H7 (cell line): ENCODE data around the gene CLRN1. TPM values are rescaled to one million over a fixed set of nuclear protein-coding genes. Genes with fewer than 3 reads are reported as not detected.

ENCODE experiments used
- DNase-seq: peaks from one replicate; pipeline ENCODE4 v3.0.0; 2012
- H3K27me3 ChIP-seq: 2 replicates; pipeline ENCODE4 v1.6.0; 2011; ENCODE audit warnings: mild to moderate bottlenecking, low read length; ENCODE audit not compliant: control insufficient read depth, insufficient read depth
- H3K36me3 ChIP-seq: replicated peaks from 2 replicates; pipeline ENCODE4 v1.5.1; 2011; ENCODE audit warnings: low read length; ENCODE audit not compliant: control insufficient read depth, insufficient read depth
- H3K4me3 ChIP-seq: 2 replicates; pipeline ENCODE4 v1.5.1; 2011; ENCODE audit warnings: low read depth, mild to moderate bottlenecking, control low read depth, low read length, moderate library complexity; ENCODE audit not compliant: insufficient read depth
- total RNA-seq: library from RNA; depleted of rRNA; stranded (reverse); fragments of >200 nt; shearing (Covaris generic); gene quantifications from 2 replicates; pipeline ENCODE4 v1.2.3, GENCODE V29; 2014; rRNA removed

Gene CLRN1
- total RNA-seq = 0.17 and 0.22 TPM in 2 replicates

GRCh38 chr3:150972366-150973071, at the start of gene CLRN1:
CLRN1 (minus strand) TSS chr3:150972727; CDS start chr3:150972708, 19 bp downstream.
- Histone ChIP-seq H3K4me3 (no peak within 1 kb of the TSS), H3K27me3 (no peaks in the 10 kb centered on the region), H3K36me3 (no peaks in the 10 kb centered on the region)
- no peak for DNase-seq

- no peaks in the 10 kb centered on the region for H3K27me3 ChIP-seq
Measured at GRCh38 chr3:151016478-151016795, 43.9 kb upstream of the CLRN1 start.

GRCh38 chr3:151015767-151016477, 43.4 kb upstream of the CLRN1 start:
- DNase-seq = no peak
- Histone ChIP-seq H3K4me3 (no peak overlapping the region), H3K36me3 (no peaks in the 10 kb centered on the region), H3K27me3 (no peaks in the 10 kb centered on the region)

More at GRCh38 chr3:151016478-151016795, 43.9 kb upstream of the CLRN1 start:
- H3K4me3 ChIP-seq = no peak overlapping the region
- no peak for DNase-seq
- H3K36me3 ChIP-seq = no peaks in the 10 kb centered on the region

GRCh38 chr3:151015181-151015580, 42.7 kb upstream of the CLRN1 start:
- H3K36me3 ChIP-seq = no peaks in the 10 kb centered on the region
- DNase-seq = no peak

GRCh38 chr3:151014501-151015018, 42.0 kb upstream of the CLRN1 start:
- no peak overlapping the region for H3K4me3 ChIP-seq
- H3K36me3 ChIP-seq = no peaks in the 10 kb centered on the region
- H3K27me3 ChIP-seq = no peaks in the 10 kb centered on the region
- no peak for DNase-seq

More at GRCh38 chr3:151015181-151015580, 42.7 kb upstream of the CLRN1 start:
- Histone ChIP-seq H3K4me3 (no peak overlapping the region), H3K27me3 (no peaks in the 10 kb centered on the region)

- H3K27me3 ChIP-seq = no peaks in the 10 kb centered on the region
- no peak overlapping the region for H3K4me3 ChIP-seq
- no peak for DNase-seq
- no peaks in the 10 kb centered on the region for H3K36me3 ChIP-seq
Measured at GRCh38 chr3:151012753-151013152, 40.2 kb upstream of the CLRN1 start.

GRCh38 chr3:151011427-151011826, 38.9 kb upstream of the CLRN1 start:
- H3K27me3 ChIP-seq = no peaks in the 10 kb centered on the region
- no peaks in the 10 kb centered on the region for H3K36me3 ChIP-seq
- no peak for DNase-seq
- no peak overlapping the region for H3K4me3 ChIP-seq

GRCh38 chr3:151009981-151010380, 37.5 kb upstream of the CLRN1 start:
- no peaks in the 10 kb centered on the region for H3K27me3 ChIP-seq
- DNase-seq = no peak
- H3K36me3 ChIP-seq = no peaks in the 10 kb centered on the region
- H3K4me3 ChIP-seq = no peak overlapping the region

- no peak for DNase-seq
- no peaks in the 10 kb centered on the region for H3K36me3 ChIP-seq
- no peak overlapping the region for H3K4me3 ChIP-seq
- H3K27me3 ChIP-seq = no peaks in the 10 kb centered on the region
Measured at GRCh38 chr3:151009430-151009829, 36.9 kb upstream of the CLRN1 start.

- Histone ChIP-seq H3K36me3 (no peaks in the 10 kb centered on the region), H3K4me3 (no peak overlapping the region), H3K27me3 (no peaks in the 10 kb centered on the region)
- no peak for DNase-seq
Measured at GRCh38 chr3:151008699-151009098, 36.2 kb upstream of the CLRN1 start.

- Histone ChIP-seq H3K27me3 (no peaks in the 10 kb centered on the region), H3K4me3 (no peak overlapping the region), H3K36me3 (no peaks in the 10 kb centered on the region)
- no peak for DNase-seq
Measured at GRCh38 chr3:151003768-151004134, 31.2 kb upstream of the CLRN1 start.

- Histone ChIP-seq H3K36me3 (no peaks in the 10 kb centered on the region), H3K4me3 (no peak overlapping the region), H3K27me3 (no peaks in the 10 kb centered on the region)
- DNase-seq = no peak
Measured at GRCh38 chr3:151003029-151003767, 30.7 kb upstream of the CLRN1 start.

GRCh38 chr3:151002003-151002981, 29.8 kb upstream of the CLRN1 start:
- H3K36me3 ChIP-seq = no peaks in the 10 kb centered on the region

GRCh38 chr3:150998996-150999395, 26.5 kb upstream of the CLRN1 start:
- Histone ChIP-seq H3K4me3 (no peak overlapping the region), H3K36me3 (no peaks in the 10 kb centered on the region), H3K27me3 (no peaks in the 10 kb centered on the region)
- no peak for DNase-seq

More at GRCh38 chr3:151002003-151002981, 29.8 kb upstream of the CLRN1 start:
- Histone ChIP-seq H3K4me3 (no peak overlapping the region), H3K27me3 (no peaks in the 10 kb centered on the region)
- DNase-seq = no peak
